ENCODE results near the gene YBX2.
A peak's percentile ranks its signal among the peaks of the same experiment; 100 is the strongest.

Gene YBX2

DNA sequence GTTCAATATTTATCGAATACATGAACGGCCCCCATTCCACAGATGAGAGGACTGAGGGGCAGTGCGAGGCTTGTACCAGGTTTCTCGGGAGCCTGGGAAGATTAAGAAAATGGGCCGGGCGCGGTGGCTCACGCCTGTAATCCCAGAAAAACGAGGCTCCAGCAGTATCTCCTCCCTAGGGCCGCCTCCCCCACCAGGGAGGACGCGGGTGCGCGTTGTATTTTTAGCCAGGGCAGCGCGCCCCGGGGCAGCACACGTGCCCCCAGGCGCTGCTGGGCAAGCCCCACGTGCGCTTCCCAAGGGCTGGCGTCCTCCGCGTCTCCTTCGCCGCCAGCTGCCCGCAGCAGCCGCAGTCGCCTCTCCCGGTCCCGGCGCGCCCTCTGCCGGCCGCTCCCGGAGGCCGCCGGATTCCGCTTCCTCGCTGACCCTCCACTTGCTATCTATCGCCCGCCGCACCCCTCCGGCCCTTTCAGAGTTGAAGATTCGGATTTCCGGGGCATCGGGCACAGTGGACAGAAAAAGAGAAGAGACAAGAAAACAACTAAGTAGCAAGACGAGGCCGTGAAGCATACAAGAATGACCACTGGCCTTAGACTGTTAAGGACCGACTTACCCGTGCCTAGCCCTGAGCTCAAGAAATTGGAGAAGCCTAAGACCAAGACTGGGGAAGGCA, 1.9 kb upstream of the YBX2 start (continued):
- 0 out of 2 replicates have a peak, but pooled peaks have one; percentile 33 for TF ChIP-seq SP3 (tag by site-specific recombination; IDR thresholded peaks at IDR 0.05)
- TF ChIP-seq ZNF629 (tag by site-specific recombination; IDR thresholded peaks at IDR 0.05) = 0 out of 2 replicates have a peak, but pooled peaks have one; percentile 51
- TF ChIP-seq ZBTB17 (tag by site-specific recombination; IDR thresholded peaks at IDR 0.05) = peak; percentile 50; the same call in 1 of the 2 replicates
- TF ChIP-seq ZNF621 (tag by site-specific recombination; IDR thresholded peaks at IDR 0.05) = no peak
- TF ChIP-seq ZNF488 (tag by site-specific recombination; IDR thresholded peaks at IDR 0.05) = no peak
- TF ChIP-seq HOXD13 (CRISPR knock-in tag; IDR thresholded peaks at IDR 0.05; ENCODE audit: borderline replicate concordance) = no peak
- no peak for TF ChIP-seq ZNF266 (tag by site-specific recombination; IDR thresholded peaks at IDR 0.05; ENCODE audit: low read depth)
- TF ChIP-seq ZNF660 (tag by site-specific recombination; IDR thresholded peaks at IDR 0.05) = peak; percentile 90
- no peak for TF ChIP-seq ZNF10 (tag by site-specific recombination; IDR thresholded peaks at IDR 0.05)
- no peak for TF ChIP-seq SCRT1 (tag by site-specific recombination; IDR thresholded peaks at IDR 0.05; ENCODE audit: borderline replicate concordance)
- no peak for TF ChIP-seq PRDM1 (tag by site-specific recombination; IDR thresholded peaks at IDR 0.05)
- no peak for TF ChIP-seq ZNF24 (tag by site-specific recombination; IDR thresholded peaks at IDR 0.05)
- peak; percentile 38; the same call in 1 of the 2 replicates for TF ChIP-seq YY1 (tag by site-specific recombination; IDR thresholded peaks at IDR 0.05)
- peak; percentile 79 for TF ChIP-seq ZBTB8A (tag by site-specific recombination; IDR thresholded peaks at IDR 0.05)
- no peak for TF ChIP-seq ZNF138 (tag by site-specific recombination; IDR thresholded peaks at IDR 0.05; ENCODE audit: borderline replicate concordance)
- TF ChIP-seq GLI2 (tag by site-specific recombination; IDR thresholded peaks at IDR 0.05; ENCODE audit: borderline replicate concordance, low read depth) = no peak
- TF ChIP-seq ZNF18 (tag by site-specific recombination; IDR thresholded peaks at IDR 0.05) = no peak
- 0 out of 2 replicates have a peak, but pooled peaks have one; percentile 12 for TF ChIP-seq KLF1 (tag by site-specific recombination; IDR thresholded peaks at IDR 0.05)
- TF ChIP-seq, protein P1, sequence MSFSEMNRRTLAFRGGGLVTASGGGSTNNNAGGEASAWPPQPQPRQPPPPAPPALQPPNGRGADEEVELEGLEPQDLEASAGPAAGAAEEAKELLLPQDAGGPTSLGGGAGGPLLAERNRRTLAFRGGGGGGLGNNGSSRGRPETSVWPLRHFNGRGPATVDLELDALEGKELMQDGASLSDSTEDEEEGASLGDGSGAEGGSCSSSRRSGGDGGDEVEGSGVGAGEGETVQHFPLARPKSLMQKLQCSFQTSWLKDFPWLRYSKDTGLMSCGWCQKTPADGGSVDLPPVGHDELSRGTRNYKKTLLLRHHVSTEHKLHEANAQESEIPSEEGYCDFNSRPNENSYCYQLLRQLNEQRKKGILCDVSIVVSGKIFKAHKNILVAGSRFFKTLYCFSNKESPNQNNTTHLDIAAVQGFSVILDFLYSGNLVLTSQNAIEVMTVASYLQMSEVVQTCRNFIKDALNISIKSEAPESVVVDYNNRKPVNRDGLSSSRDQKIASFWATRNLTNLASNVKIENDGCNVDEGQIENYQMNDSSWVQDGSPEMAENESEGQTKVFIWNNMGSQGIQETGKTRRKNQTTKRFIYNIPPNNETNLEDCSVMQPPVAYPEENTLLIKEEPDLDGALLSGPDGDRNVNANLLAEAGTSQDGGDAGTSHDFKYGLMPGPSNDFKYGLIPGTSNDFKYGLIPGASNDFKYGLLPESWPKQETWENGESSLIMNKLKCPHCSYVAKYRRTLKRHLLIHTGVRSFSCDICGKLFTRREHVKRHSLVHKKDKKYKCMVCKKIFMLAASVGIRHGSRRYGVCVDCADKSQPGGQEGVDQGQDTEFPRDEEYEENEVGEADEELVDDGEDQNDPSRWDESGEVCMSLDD (tag by site-specific recombination; IDR thresholded peaks at IDR 0.05) = peak; percentile 58
- no peak for TF ChIP-seq ZNF639 (tag by site-specific recombination; IDR thresholded peaks at IDR 0.05)
- no peak for TF ChIP-seq OVOL3 (tag by site-specific recombination; IDR thresholded peaks at IDR 0.05)
- TF ChIP-seq ZNF555 (tag by site-specific recombination; conservative IDR thresholded peaks at IDR 0.05) = no peak
- TF ChIP-seq ZNF561 (tag by site-specific recombination; IDR thresholded peaks at IDR 0.05; ENCODE audit: borderline replicate concordance) = peak; percentile 88; the same call in 1 of the 2 replicates
- no peak for TF ChIP-seq ZNF223 (tag by site-specific recombination; IDR thresholded peaks at IDR 0.05)
- TF ChIP-seq ZNF449 (tag by site-specific recombination; IDR thresholded peaks at IDR 0.05) = peak; percentile 62; the same call in 1 of the 2 replicates
- no peak for TF ChIP-seq ZNF670 (tag by site-specific recombination; IDR thresholded peaks at IDR 0.05; ENCODE audit: low read depth)
- TF ChIP-seq, protein P2, sequence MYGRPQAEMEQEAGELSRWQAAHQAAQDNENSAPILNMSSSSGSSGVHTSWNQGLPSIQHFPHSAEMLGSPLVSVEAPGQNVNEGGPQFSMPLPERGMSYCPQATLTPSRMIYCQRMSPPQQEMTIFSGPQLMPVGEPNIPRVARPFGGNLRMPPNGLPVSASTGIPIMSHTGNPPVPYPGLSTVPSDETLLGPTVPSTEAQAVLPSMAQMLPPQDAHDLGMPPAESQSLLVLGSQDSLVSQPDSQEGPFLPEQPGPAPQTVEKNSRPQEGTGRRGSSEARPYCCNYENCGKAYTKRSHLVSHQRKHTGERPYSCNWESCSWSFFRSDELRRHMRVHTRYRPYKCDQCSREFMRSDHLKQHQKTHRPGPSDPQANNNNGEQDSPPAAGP (tag by site-specific recombination; IDR thresholded peaks at IDR 0.05) = peak; percentile 84; the same call in 1 of the 2 replicates
- TF ChIP-seq ZNF571 (tag by site-specific recombination; IDR thresholded peaks at IDR 0.05) = no peak
- TF ChIP-seq KLF7 (tag by site-specific recombination; IDR thresholded peaks at IDR 0.05; ENCODE audit: borderline replicate concordance) = 0 out of 2 replicates have a peak, but pooled peaks have one; percentile 46
- no peak for TF ChIP-seq ZNF37A (tag by site-specific recombination; IDR thresholded peaks at IDR 0.05)

All from HEK293 (cell line).